Spleen (tissue), 11 donors: ENCODE measurements around the gene RRP36. TPM values are rescaled to one million over a fixed set of nuclear protein-coding genes. Genes with fewer than 3 reads are reported as not detected.

Experiments
- DNase-seq: peaks from one replicate; pipeline ENCODE4 v3.0.0-alpha.2; 2020
- H3K27ac ChIP-seq, 8 donors: fragments of 200-600 bp; sonication (generic) in 7 of 8; 1 replicate in 4 of 8; 2 replicates in 4 of 8; pipeline versions ENCODE4 v1.5.0 to v1.8.0; 2016 to 2021; ENCODE audit warnings: inconsistent platforms in 4 of 8, mild to moderate bottlenecking in 4 of 8, moderate library complexity in 1 of 8
- H3K27me3 ChIP-seq, 7 donors: fragments of 200-600 bp; sonication (generic) in 6 of 7; replicated peaks in 1 of 7; 1 replicate in 4 of 7; 2 replicates in 3 of 7; pipeline versions ENCODE4 v1.5.0 to v1.8.0; 2016 to 2021; ENCODE audit warnings: inconsistent platforms in 3 of 7, mild to moderate bottlenecking in 1 of 7
- H3K36me3 ChIP-seq, 6 donors: fragments of 200-600 bp; sonication (generic) in 5 of 6; 1 replicate in 4 of 6; 2 replicates in 2 of 6; pipeline versions ENCODE4 v1.5.0 to v1.8.0; 2016 to 2021; ENCODE audit warnings: inconsistent platforms in 2 of 6
- H3K4me1 ChIP-seq, 6 donors: fragments of 200-600 bp; sonication (generic) in 5 of 6; 1 replicate in 3 of 6; 2 replicates in 3 of 6; pipeline versions ENCODE4 v1.5.0 to v1.8.0; 2016 to 2021; ENCODE audit warnings: inconsistent platforms in 3 of 6
- H3K4me3 ChIP-seq, 8 donors: fragments of 200-600 bp; sonication (generic) in 7 of 8; 1 replicate in 4 of 8; 2 replicates in 4 of 8; pipeline versions ENCODE4 v1.5.0 to v1.8.0; 2016 to 2021; ENCODE audit warnings: inconsistent platforms in 4 of 8, mild to moderate bottlenecking in 4 of 8, moderate library complexity in 2 of 8
- H3K9me3 ChIP-seq, 8 donors: fragments of 200-600 bp; sonication (generic) in 7 of 8; 1 replicate in 4 of 8; 2 replicates in 4 of 8; pipeline versions ENCODE4 v1.5.0 to v1.8.0; 2016 to 2021; ENCODE audit warnings: inconsistent platforms in 4 of 8
- CTCF ChIP-seq, 11 experiments: fragments of 200-600 bp in 7 of 11; fragments of 450-650 bp in 4 of 11; sonication (generic) in 4 of 11; IDR thresholded peaks in 8 of 11; conservative IDR thresholded peaks in 3 of 11; 1 replicate in 7 of 11; 2 replicates in 4 of 11; pipeline versions ENCODE4 v1.4.0 to v1.8.0; 2016 to 2021; ENCODE audit warnings: antibody characterized with exemption in 11 of 11, inconsistent platforms in 4 of 11, mild to moderate bottlenecking in 1 of 11
- POLR2A ChIP-seq, 3 donors: fragments of 450-650 bp; IDR thresholded peaks; one replicate each; pipeline ENCODE4 v1.5.1; 2017; ENCODE audit warnings: antibody characterized with exemption in 3 of 3, mild to moderate bottlenecking in 1 of 3
- POLR2AphosphoS5 ChIP-seq, 3 donors: sonication (generic); formaldehyde crosslinking; IDR thresholded peaks; one replicate each; pipeline ENCODE4 v1.5.1; 2017; ENCODE audit warnings: antibody characterized with exemption in 3 of 3
- WGBS, 5 donors: extraction: QIAGEN DNeasy Blood & Tissue Kit in 3 of 5; methylation state at CpG; one replicate each; pipeline versions ENCODE4 v1.1.5 to v1.1.7; 2013 to 2018; 5-methylcytosine and 5-hydroxymethylcytosine counted together
- intact Hi-C: fragments of 100-400 bp; cut with DNase I; formaldehyde crosslinking; loops from one replicate; pipeline ENCODE4 v1.15.0; 2023; ENCODE audit warnings: low total_unique reads
- polyA plus RNA-seq, 3 donors: library from polyadenylated mRNA; stranded (reverse); fragments of 200-250 nt; gene quantifications; one replicate each; pipeline ENCODE4 v1.2.1, GENCODE V29; 2013
- total RNA-seq, 7 donors: library from RNA; depleted of rRNA in 3 of 7; stranded (reverse); fragments of >200 nt in 3 of 7; fragmentation: NEBNext Ultra II Directional in 4 of 7; extraction: Animal tissue kit (Norgen Biotek cat#: 25700) in 4 of 7; gene quantifications; one replicate each; pipeline versions ENCODE4 v1.1.0 to v1.2.1, GENCODE V29; 2016 to 2021
- donor health status: healthy with polysubstance abuse.
- donor health status: DM: no; HTN: no; CAD: no; lungs with moderate emphysema.
- donor health status: DM: no; HTN: no; CAD: no.
- donor health status: Bipolar disorder and iron deficiency.
- donor health status: healthy.
- donor health status: DM: no; HTN: no; CAD: no.
- donor health status: DM: yes; HTN: yes; CAD: no.

Gene RRP36
- total and polyA plus RNA-seq, 10 donors: 32.0 to 63.4 (median 39.6) TPM

GRCh38 chr6:43033496-43034189, 12.2 kb downstream of the RRP36 start:
- DNase-seq: no peak
- Histone ChIP-seq H3K4me3 (no peak overlapping the region), H3K9me3 (no peaks in the 10 kb centered on the region), H3K27ac (no peak overlapping the region), H3K4me1 (no peaks in the 10 kb centered on the region), H3K36me3 (peaks cover 0 to 100% (median 80%) of the 10 kb centered on the region in 6 donors), H3K27me3 (no peaks in the 10 kb centered on the region)
- WGBS, 5 donors: 69 to 91% (median 85%) methylated on average over 2 of the region's 2 CpGs
- TF ChIP-seq POLR2AphosphoS5 (IDR thresholded peaks at IDR 0.05) (no peak), POLR2A (IDR thresholded peaks at IDR 0.05) (no peak), CTCF (IDR thresholded peaks at IDR 0.05 in 8 of 11, conservative IDR thresholded peaks at IDR 0.05 in 3 of 11) (no peak)
- intact Hi-C loops: no loop called here

- Histone ChIP-seq H3K4me3 (no peak overlapping the region), H3K27ac (no peak overlapping the region), H3K27me3 (no peaks in the 10 kb centered on the region), H3K36me3 (peaks cover 0 to 100% (median 78%) of the 10 kb centered on the region in 6 donors), H3K4me1 (no peaks in the 10 kb centered on the region), H3K9me3 (no peaks in the 10 kb centered on the region)
- WGBS, 5 donors: 84 to 92% (median 92%) methylated on average over 2 of the region's 2 CpGs
- TF ChIP-seq CTCF (IDR thresholded peaks at IDR 0.05 in 8 of 11, conservative IDR thresholded peaks at IDR 0.05 in 3 of 11): no peak
- peak in 1 of 3 donors; percentile 11 for TF ChIP-seq POLR2AphosphoS5 (IDR thresholded peaks at IDR 0.05)
- TF ChIP-seq POLR2A (IDR thresholded peaks at IDR 0.05): no peak
- no peak for DNase-seq
- intact Hi-C loops: no loop called here
These were observed 12.7 kb downstream of the RRP36 start for GRCh38 chr6:43034190-43034525.

GRCh38 chr6:43035495-43036194, 14.2 kb downstream of the RRP36 start:
- Histone ChIP-seq H3K27me3 (no peaks in the 10 kb centered on the region), H3K27ac (no peak overlapping the region), H3K9me3 (no peaks in the 10 kb centered on the region), H3K4me1 (no peaks in the 10 kb centered on the region), H3K4me3 (no peak overlapping the region), H3K36me3 (peaks cover 0 to 100% (median 74%) of the 10 kb centered on the region in 6 donors)
- DNase-seq: no peak
- intact Hi-C loops: no loop called here
- 84 to 98% (median 89%) methylated on average over 4 of the region's 4 CpGs for WGBS, 5 donors
- no peak for TF ChIP-seq POLR2A (IDR thresholded peaks at IDR 0.05)
- peak in 2 of 3 donors; percentile 22 to 28 for TF ChIP-seq POLR2AphosphoS5 (IDR thresholded peaks at IDR 0.05)
- no peak for TF ChIP-seq CTCF (IDR thresholded peaks at IDR 0.05 in 8 of 11, conservative IDR thresholded peaks at IDR 0.05 in 3 of 11)

- WGBS, 5 donors: 92 to 96% (median 94%) methylated on average over 9 of the region's 9 CpGs
- DNase-seq: no peak
- peaks cover 0 to 100% (median 73%) of the 10 kb centered on the region in 6 donors for H3K36me3 ChIP-seq
- intact Hi-C loops: no loop called here
- no peaks in the 10 kb centered on the region for H3K27me3 ChIP-seq
- TF ChIP-seq POLR2AphosphoS5 (IDR thresholded peaks at IDR 0.05) (no peak), POLR2A (IDR thresholded peaks at IDR 0.05) (no peak), CTCF (IDR thresholded peaks at IDR 0.05 in 8 of 11, conservative IDR thresholded peaks at IDR 0.05 in 3 of 11) (no peak)
- H3K9me3 ChIP-seq: no peaks in the 10 kb centered on the region
- H3K4me3 ChIP-seq: no peak overlapping the region
- no peaks in the 10 kb centered on the region for H3K4me1 ChIP-seq
- H3K27ac ChIP-seq: no peak overlapping the region
These were observed 15.3 kb downstream of the RRP36 start for GRCh38 chr6:43036712-43037111.
